Mesothelial cell of epicardium (in vitro differentiated cells): ENCODE data around the gene SEMA5A. TPM values are rescaled to one million over a fixed set of nuclear protein-coding genes. Genes with fewer than 3 reads are reported as not detected.

Experiments used
- DNase-seq, 2 experiments: peaks; one replicate each; pipeline ENCODE4 v3.0.0; 2021; ENCODE audit warnings: low spot score in 2 of 2; ENCODE audit not compliant: unreplicated experiment in 2 of 2
- H3K27ac Mint-ChIP-seq: 2 replicates; pipeline ENCODE4 v1.8.0; 2021; ENCODE audit warnings: mixed read lengths
- H3K27me3 Mint-ChIP-seq: 2 replicates; pipeline ENCODE4 v1.8.0; 2021; ENCODE audit warnings: low read depth, mixed read lengths
- H3K36me3 Mint-ChIP-seq: 2 replicates; pipeline ENCODE4 v1.8.0; 2021; ENCODE audit warnings: mixed read lengths
- H3K4me1 Mint-ChIP-seq: 2 replicates; pipeline ENCODE4 v1.8.0; 2021; ENCODE audit warnings: mixed read lengths
- H3K4me3 Mint-ChIP-seq: 2 replicates; pipeline ENCODE4 v1.8.0; 2021; ENCODE audit warnings: mild to moderate bottlenecking, moderate library complexity, mixed read lengths
- H3K9me3 Mint-ChIP-seq: 2 replicates; pipeline ENCODE4 v1.8.0; 2021; ENCODE audit warnings: mixed read lengths
- total RNA-seq: library from RNA; stranded (reverse); gene quantifications from 3 replicates; pipeline ENCODE4 v1.2.1, GENCODE V29; 2021
- TF ChIP-seq, protein P1 (sequence below): fragments of 200-600 bp; sonication (generic); IDR thresholded peaks from one replicate; pipeline ENCODE4 v1.5.0; 2021; ENCODE audit warnings: antibody characterized with exemption; ENCODE audit not compliant: unreplicated experiment

Gene SEMA5A
- total RNA-seq, 1 donor from 2014 or later, result 26.7 TPM

DNA sequence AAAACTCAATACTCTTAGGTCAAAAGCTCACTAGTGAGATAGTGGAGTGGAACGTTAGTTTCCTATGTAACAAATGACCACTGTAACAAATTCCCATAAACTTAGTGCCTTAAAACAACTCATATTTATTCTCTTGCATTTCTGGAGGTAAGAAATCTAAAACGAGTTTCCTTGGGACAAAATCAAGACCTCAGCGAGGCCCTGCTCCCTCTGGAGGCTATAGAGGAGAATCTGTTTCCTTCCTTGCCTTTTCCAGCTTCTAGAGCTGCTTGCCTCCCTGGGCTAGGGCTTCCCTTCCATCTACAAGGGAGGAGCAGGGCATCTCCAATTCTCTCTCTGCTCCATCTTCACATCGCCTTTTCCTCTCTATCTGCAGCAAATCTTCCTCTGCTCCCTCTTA is 32.0 kb downstream of the SEMA5A start:
- H3K27ac Mint-ChIP-seq, result peak overlapping the region; percentile 8
- DNase-seq, result no peak
- H3K4me3 Mint-ChIP-seq, result no peak overlapping the region
- H3K27me3 Mint-ChIP-seq, result no peaks in the 10 kb centered on the region
- no peaks in the 10 kb centered on the region for H3K36me3 Mint-ChIP-seq
- H3K9me3 Mint-ChIP-seq, result no peaks in the 10 kb centered on the region
- peaks cover 10% of the 10 kb centered on the region for H3K4me1 Mint-ChIP-seq
- TF ChIP-seq, protein P1, sequence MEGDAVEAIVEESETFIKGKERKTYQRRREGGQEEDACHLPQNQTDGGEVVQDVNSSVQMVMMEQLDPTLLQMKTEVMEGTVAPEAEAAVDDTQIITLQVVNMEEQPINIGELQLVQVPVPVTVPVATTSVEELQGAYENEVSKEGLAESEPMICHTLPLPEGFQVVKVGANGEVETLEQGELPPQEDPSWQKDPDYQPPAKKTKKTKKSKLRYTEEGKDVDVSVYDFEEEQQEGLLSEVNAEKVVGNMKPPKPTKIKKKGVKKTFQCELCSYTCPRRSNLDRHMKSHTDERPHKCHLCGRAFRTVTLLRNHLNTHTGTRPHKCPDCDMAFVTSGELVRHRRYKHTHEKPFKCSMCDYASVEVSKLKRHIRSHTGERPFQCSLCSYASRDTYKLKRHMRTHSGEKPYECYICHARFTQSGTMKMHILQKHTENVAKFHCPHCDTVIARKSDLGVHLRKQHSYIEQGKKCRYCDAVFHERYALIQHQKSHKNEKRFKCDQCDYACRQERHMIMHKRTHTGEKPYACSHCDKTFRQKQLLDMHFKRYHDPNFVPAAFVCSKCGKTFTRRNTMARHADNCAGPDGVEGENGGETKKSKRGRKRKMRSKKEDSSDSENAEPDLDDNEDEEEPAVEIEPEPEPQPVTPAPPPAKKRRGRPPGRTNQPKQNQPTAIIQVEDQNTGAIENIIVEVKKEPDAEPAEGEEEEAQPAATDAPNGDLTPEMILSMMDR, result no peak

- no peaks in the 10 kb centered on the region for H3K36me3 Mint-ChIP-seq
- H3K27me3 Mint-ChIP-seq, result no peaks in the 10 kb centered on the region
- no peak overlapping the region for H3K4me3 Mint-ChIP-seq
- peaks cover 6% of the 10 kb centered on the region for H3K4me1 Mint-ChIP-seq
- peak overlapping the region; percentile 86 for H3K27ac Mint-ChIP-seq
- no peaks in the 10 kb centered on the region for H3K9me3 Mint-ChIP-seq
- DNase-seq, result no peak
- TF ChIP-seq, protein P1, result no peak
These were observed 33.4 kb downstream of the SEMA5A start for GRCh38 chr5:9512457-9512856.

GRCh38 chr5:9507974-9508373 is 37.9 kb downstream of the SEMA5A start:
- Mint-ChIP-seq H3K27me3 (no peaks in the 10 kb centered on the region), H3K4me3 (no peak overlapping the region), H3K36me3 (no peaks in the 10 kb centered on the region), H3K4me1 (peaks cover 8% of the 10 kb centered on the region), H3K9me3 (no peaks in the 10 kb centered on the region), H3K27ac (peak overlapping the region; percentile 6)
- TF ChIP-seq, protein P1, result no peak
- no peak for DNase-seq

DNA sequence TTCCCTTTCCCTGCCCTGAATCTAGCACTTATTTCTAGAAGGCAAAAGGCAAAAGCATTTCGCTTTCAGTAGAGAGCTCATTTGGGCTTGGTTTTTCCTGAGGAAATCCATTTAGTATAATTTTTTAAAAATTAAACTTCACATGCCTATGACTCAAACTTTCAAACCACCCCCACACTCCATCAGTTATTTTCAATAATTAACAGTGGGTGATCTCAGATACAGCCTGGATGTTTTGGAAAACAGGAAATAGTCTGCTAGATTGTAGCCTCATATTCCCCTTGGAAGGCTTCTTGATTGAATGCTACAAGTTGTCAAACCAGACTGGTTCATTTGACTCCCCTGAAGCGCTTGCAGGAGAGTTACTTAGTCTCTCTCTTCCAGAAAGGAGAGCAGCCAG is 40.6 kb downstream of the SEMA5A start:
- no peaks in the 10 kb centered on the region for H3K27me3 Mint-ChIP-seq
- DNase-seq, result no peak
- peaks cover 6% of the 10 kb centered on the region for H3K4me1 Mint-ChIP-seq
- H3K9me3 Mint-ChIP-seq, result no peaks in the 10 kb centered on the region
- TF ChIP-seq, protein P1, result no peak
- H3K36me3 Mint-ChIP-seq, result no peaks in the 10 kb centered on the region
- H3K4me3 Mint-ChIP-seq, result no peak overlapping the region
- no peak overlapping the region for H3K27ac Mint-ChIP-seq

DNA sequence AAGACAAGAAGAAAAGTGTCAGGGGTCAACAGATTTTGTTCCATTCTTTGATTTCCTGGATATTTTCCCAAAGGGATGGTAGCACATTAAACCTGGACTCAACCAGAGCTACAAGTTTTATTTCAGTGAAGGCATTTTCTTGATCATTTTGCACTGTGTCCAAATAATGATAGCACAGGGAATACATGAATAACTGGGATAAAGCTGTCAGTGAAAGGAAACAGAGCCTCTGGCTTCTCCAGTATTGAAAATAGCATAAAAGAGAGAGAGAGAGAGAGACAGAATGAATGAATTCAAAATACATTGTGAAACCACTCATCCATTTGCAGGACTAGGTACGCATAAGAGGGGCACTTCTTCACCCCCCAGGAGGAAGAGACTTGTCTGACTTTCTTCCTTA is 43.0 kb downstream of the SEMA5A start:
- Mint-ChIP-seq H3K4me3 (no peak overlapping the region), H3K27ac (peak overlapping the region; percentile 66), H3K9me3 (no peaks in the 10 kb centered on the region), H3K27me3 (no peaks in the 10 kb centered on the region), H3K36me3 (no peaks in the 10 kb centered on the region), H3K4me1 (peaks cover 6% of the 10 kb centered on the region)
- TF ChIP-seq, protein P1, result no peak
- DNase-seq, result no peak

DNA sequence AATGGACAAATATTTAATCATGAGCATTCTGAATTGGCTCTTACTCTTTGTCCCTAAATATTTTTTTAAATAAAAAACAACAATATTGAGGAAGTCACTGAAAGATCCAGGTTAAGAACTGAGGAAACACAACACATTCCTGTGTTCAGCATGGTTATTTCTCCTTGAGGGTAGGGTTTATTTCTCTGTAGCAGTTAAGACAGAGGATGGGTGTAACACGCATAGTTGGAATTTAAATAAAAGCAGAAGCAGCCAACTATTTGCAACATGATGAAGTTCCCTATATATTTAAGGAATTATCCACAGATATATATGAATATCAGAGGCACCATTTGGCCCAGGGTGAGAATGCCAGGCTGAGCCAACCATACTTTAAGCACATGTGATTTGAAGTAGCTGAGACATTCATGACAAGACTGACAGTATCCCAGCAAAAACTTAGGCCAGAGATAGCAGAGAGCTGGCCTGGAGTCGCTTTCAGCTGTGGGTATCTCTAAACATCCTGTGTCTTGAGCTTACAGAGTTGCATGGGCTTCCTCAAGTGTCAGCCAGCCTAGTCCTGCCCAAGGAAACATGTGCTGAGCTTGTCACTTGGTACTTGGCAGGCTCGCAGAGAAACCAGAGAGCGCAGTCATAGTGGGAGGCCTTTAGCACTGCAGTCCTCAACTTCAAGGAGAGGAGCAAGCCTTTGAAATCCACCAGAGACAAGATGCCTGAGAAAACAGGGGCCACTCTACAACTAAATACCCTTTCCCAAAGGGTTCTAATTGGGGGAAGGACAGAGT is 43.6 kb downstream of the SEMA5A start:
- Mint-ChIP-seq H3K4me1 (peaks cover 6% of the 10 kb centered on the region), H3K9me3 (no peaks in the 10 kb centered on the region), H3K27me3 (no peaks in the 10 kb centered on the region), H3K27ac (peak overlapping the region; percentile 66), H3K36me3 (no peaks in the 10 kb centered on the region), H3K4me3 (no peak overlapping the region)
- DNase-seq, result no peak
- TF ChIP-seq, protein P1, result no peak
